Mesenchymal stem cell (in vitro differentiated cells and primary cell): ENCODE measurements around the gene PAX6.

Source experiments
- DNase-seq: peaks from one replicate; pipeline ENCODE4 v3.0.0-alpha.2; 2013
- H2AFZ ChIP-seq: one replicate; pipeline ENCODE4 v1.6.1; 2013; ENCODE audit warnings: low read depth, mild to moderate bottlenecking, control low read depth, inconsistent platforms, low read length, moderate library complexity
- H2AK5ac ChIP-seq: 2 replicates; pipeline ENCODE4 v1.6.1; 2013; ENCODE audit warnings: low read length, moderate library complexity, mild to moderate bottlenecking, inconsistent platforms; ENCODE audit not compliant: severe bottlenecking
- H2BK120ac ChIP-seq: one replicate; pipeline ENCODE4 v1.6.1; 2013; ENCODE audit warnings: low read depth, mild to moderate bottlenecking, inconsistent platforms, low read length, moderate library complexity
- H2BK12ac ChIP-seq, 2 experiments: one replicate each; pipeline ENCODE4 v1.6.1; 2013; ENCODE audit warnings: inconsistent platforms in 2 of 2, low read length in 2 of 2, mild to moderate bottlenecking in 2 of 2, moderate library complexity in 2 of 2, control low read depth in 1 of 2
- H2BK15ac ChIP-seq: one replicate; pipeline ENCODE4 v1.6.1; 2013; ENCODE audit warnings: mild to moderate bottlenecking, low read depth, inconsistent platforms; ENCODE audit not compliant: poor library complexity, severe bottlenecking
- H2BK5ac ChIP-seq: 2 replicates; pipeline ENCODE4 v1.6.1; 2013; ENCODE audit warnings: low read depth, mild to moderate bottlenecking, low read length, control low read depth, inconsistent platforms; ENCODE audit not compliant: poor library complexity, severe bottlenecking
- H3K14ac ChIP-seq, 2 experiments: one replicate each; pipeline ENCODE4 v1.6.1; 2013; ENCODE audit warnings: inconsistent platforms in 2 of 2, low read length in 2 of 2, control low read depth in 1 of 2, mild to moderate bottlenecking in 1 of 2, moderate library complexity in 1 of 2
- H3K18ac ChIP-seq, 2 experiments: one replicate each; pipeline ENCODE4 v1.6.1; 2013; ENCODE audit warnings: inconsistent platforms in 2 of 2, low read length in 2 of 2, control low read depth in 1 of 2, low read depth in 1 of 2, mild to moderate bottlenecking in 1 of 2
- H3K23ac ChIP-seq, 2 experiments: one replicate each; pipeline ENCODE4 v1.6.1; 2013; ENCODE audit warnings: inconsistent platforms in 2 of 2, low read length in 2 of 2, mild to moderate bottlenecking in 2 of 2, moderate library complexity in 2 of 2, control low read depth in 1 of 2
- H3K27ac ChIP-seq: 2 replicates; pipeline ENCODE4 v1.5.1; 2013; ENCODE audit warnings: mild to moderate bottlenecking, moderate library complexity, low read length, control low read depth, inconsistent platforms; ENCODE audit not compliant: poor library complexity, severe bottlenecking
- H3K27me3 ChIP-seq, 2 experiments: 2 replicates each; pipeline versions ENCODE4 v1.6.1 to v1.7.0; 2013; ENCODE audit warnings: low read length in 2 of 2, mild to moderate bottlenecking in 2 of 2, moderate library complexity in 2 of 2, control low read depth in 1 of 2, inconsistent platforms in 1 of 2; ENCODE audit not compliant: control insufficient read depth in 1 of 2, insufficient read depth in 1 of 2
- H3K36me3 ChIP-seq, 2 experiments: 2 replicates each; pipeline versions ENCODE4 v1.6.1 to v1.7.0; 2013; ENCODE audit warnings: low read length in 2 of 2, control low read depth in 1 of 2, inconsistent platforms in 1 of 2, low read depth in 1 of 2, mild to moderate bottlenecking in 1 of 2; ENCODE audit not compliant: insufficient read depth in 2 of 2, control insufficient read depth in 1 of 2
- H3K4ac ChIP-seq, 2 experiments: one replicate each; pipeline ENCODE4 v1.6.1; 2013; ENCODE audit warnings: inconsistent platforms in 2 of 2, low read length in 2 of 2, mild to moderate bottlenecking in 2 of 2, moderate library complexity in 2 of 2, control low read depth in 1 of 2, low read depth in 1 of 2
- H3K4me1 ChIP-seq: 2 replicates; pipeline ENCODE4 v1.6.1; 2013; ENCODE audit warnings: low read depth, low read length, control low read depth; ENCODE audit not compliant: control insufficient read depth, insufficient read depth
- H3K4me2 ChIP-seq: 2 replicates; pipeline ENCODE4 v1.6.1; 2013; ENCODE audit warnings: low read length, mild to moderate bottlenecking, inconsistent platforms; ENCODE audit not compliant: poor library complexity, severe bottlenecking
- H3K4me3 ChIP-seq, 2 experiments: 2 replicates each; pipeline versions ENCODE4 v1.5.1 to v1.7.0; 2013; ENCODE audit warnings: low read length in 2 of 2, mild to moderate bottlenecking in 2 of 2, control low read depth in 1 of 2, low read depth in 1 of 2; ENCODE audit not compliant: insufficient read depth in 1 of 2
- H3K79me1 ChIP-seq: replicated peaks from 2 replicates; pipeline ENCODE4 v1.6.1; 2013; ENCODE audit warnings: mild to moderate bottlenecking, control low read depth, low read length, inconsistent platforms; ENCODE audit not compliant: poor library complexity, severe bottlenecking
- H3K9ac ChIP-seq: 2 replicates; pipeline ENCODE4 v1.7.0; 2013; ENCODE audit warnings: mild to moderate bottlenecking, low read length, moderate library complexity
- H3K9me3 ChIP-seq: 2 replicates; pipeline ENCODE4 v1.7.0; 2013; ENCODE audit warnings: mild to moderate bottlenecking, low read length; ENCODE audit not compliant: control insufficient read depth
- H4K8ac ChIP-seq: one replicate; pipeline ENCODE4 v1.6.1; 2013; ENCODE audit warnings: inconsistent platforms, mild to moderate bottlenecking, low read length, moderate library complexity
- H4K91ac ChIP-seq: one replicate; pipeline ENCODE4 v1.6.1; 2013; ENCODE audit warnings: mild to moderate bottlenecking, low read length, inconsistent platforms
- WGBS: methylation state at CpG from one replicate; pipeline ENCODE4 v1.1.7; 2013; ENCODE audit warnings: mixed read lengths; 5-methylcytosine and 5-hydroxymethylcytosine counted together

Gene PAX6

DNA sequence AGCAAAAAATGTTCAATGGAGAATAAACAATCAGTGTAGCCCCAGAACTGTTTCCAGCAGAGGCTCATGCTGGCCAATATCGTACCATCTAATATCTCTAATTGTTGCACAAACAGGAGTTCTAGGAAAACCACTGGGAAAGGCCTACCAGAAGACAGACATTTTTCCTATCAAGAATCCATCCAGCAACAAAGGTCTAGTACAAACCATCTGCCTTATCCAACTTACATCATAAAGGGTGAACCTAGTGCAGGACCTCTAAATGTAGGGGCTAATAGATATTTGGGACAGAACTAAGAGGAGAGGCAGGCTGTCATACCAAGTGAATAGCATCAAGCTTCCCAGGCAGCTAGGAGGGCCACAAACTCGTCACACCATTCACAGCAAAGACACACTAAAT, 18.7 kb downstream of the PAX6 start:
- no peak overlapping the region for H4K91ac ChIP-seq
- H4K8ac ChIP-seq: no peak overlapping the region
- no peak overlapping the region for H3K23ac ChIP-seq
- H3K4me2 ChIP-seq: no peak overlapping the region
- H2AFZ ChIP-seq: no peak overlapping the region
- DNase-seq: no peak
- H3K36me3 ChIP-seq: no peaks in the 10 kb centered on the region
- no peak overlapping the region for H3K4ac ChIP-seq
- H2BK15ac ChIP-seq: no peak overlapping the region
- no peak overlapping the region for H2BK5ac ChIP-seq
- no peak overlapping the region for H3K27ac ChIP-seq
- H2AK5ac ChIP-seq: no peak overlapping the region
- H3K14ac ChIP-seq: no peak overlapping the region
- H3K4me3 ChIP-seq: no peak overlapping the region
- no peaks in the 10 kb centered on the region for H3K79me1 ChIP-seq
- H2BK12ac ChIP-seq: no peak overlapping the region
- H3K18ac ChIP-seq: no peak overlapping the region
- H3K4me1 ChIP-seq: peaks cover 1% of the 10 kb centered on the region
- no peaks in the 10 kb centered on the region for H3K9me3 ChIP-seq
- H2BK120ac ChIP-seq: no peak overlapping the region
- no peak overlapping the region for H3K9ac ChIP-seq
- H3K27me3 ChIP-seq: peaks cover 37 to 47% of the 10 kb centered on the region in 2 experiments
- 83% methylated on average over 2 of the region's 2 CpGs for WGBS

- no peak overlapping the region for H3K9ac ChIP-seq
- DNase-seq: no peak
- H3K4me3 ChIP-seq: no peak overlapping the region
- H3K79me1 ChIP-seq: no peaks in the 10 kb centered on the region
- WGBS: 70% methylated on average over 2 of the region's 2 CpGs
- H3K36me3 ChIP-seq: peaks cover 0 to 3% of the 10 kb centered on the region in 2 experiments
- H3K14ac ChIP-seq: no peak overlapping the region
- H3K18ac ChIP-seq: no peak overlapping the region
- H3K27ac ChIP-seq: no peak overlapping the region
- no peak overlapping the region for H3K23ac ChIP-seq
- H2BK12ac ChIP-seq: no peak overlapping the region
- H2AFZ ChIP-seq: no peak overlapping the region
- no peak overlapping the region for H4K91ac ChIP-seq
- H4K8ac ChIP-seq: no peak overlapping the region
- no peak overlapping the region for H3K4me2 ChIP-seq
- H2BK15ac ChIP-seq: no peak overlapping the region
- no peak overlapping the region for H2BK5ac ChIP-seq
- no peak overlapping the region for H3K4ac ChIP-seq
- peaks cover 32 to 43% of the 10 kb centered on the region in 2 experiments for H3K27me3 ChIP-seq
- no peaks in the 10 kb centered on the region for H3K9me3 ChIP-seq
- no peaks in the 10 kb centered on the region for H3K4me1 ChIP-seq
- H2BK120ac ChIP-seq: no peak overlapping the region
- H2AK5ac ChIP-seq: no peak overlapping the region
These were observed 19.1 kb downstream of the PAX6 start for GRCh38 chr11:31792036-31792435.

- Histone ChIP-seq H2AK5ac (no peak overlapping the region), H3K27ac (no peak overlapping the region), H3K4me2 (no peak overlapping the region), H3K23ac (no peak overlapping the region), H3K4me3 (no peak overlapping the region), H4K91ac (no peak overlapping the region), H2BK12ac (no peak overlapping the region), H3K4me1 (no peaks in the 10 kb centered on the region), H3K9me3 (no peaks in the 10 kb centered on the region), H2AFZ (no peak overlapping the region), H2BK15ac (no peak overlapping the region), H3K4ac (no peak overlapping the region), H3K27me3 (peaks cover 19 to 31% of the 10 kb centered on the region in 2 experiments), H2BK120ac (no peak overlapping the region), H3K36me3 (peaks cover 0 to 5% of the 10 kb centered on the region in 2 experiments), H3K79me1 (no peaks in the 10 kb centered on the region), H2BK5ac (no peak overlapping the region), H3K18ac (no peak overlapping the region), H3K14ac (no peak overlapping the region), H4K8ac (no peak overlapping the region), H3K9ac (no peak overlapping the region)
- no peak for DNase-seq
- WGBS: 85% methylated on average over 7 of the region's 7 CpGs
These were observed 20.5 kb downstream of the PAX6 start for GRCh38 chr11:31790649-31791048.

GRCh38 chr11:31788085-31788484, 23.0 kb downstream of the PAX6 start:
- H3K27me3 ChIP-seq: peaks cover 5 to 8% of the 10 kb centered on the region in 2 experiments
- H2BK15ac ChIP-seq: no peak overlapping the region
- H3K18ac ChIP-seq: no peak overlapping the region
- H3K9me3 ChIP-seq: no peaks in the 10 kb centered on the region
- no peak overlapping the region for H4K91ac ChIP-seq
- H2BK5ac ChIP-seq: no peak overlapping the region
- no peak overlapping the region for H3K4me3 ChIP-seq
- H3K27ac ChIP-seq: no peak overlapping the region
- no peak overlapping the region for H2AFZ ChIP-seq
- no peak overlapping the region for H3K23ac ChIP-seq
- H3K36me3 ChIP-seq: peaks cover 0 to 5% of the 10 kb centered on the region in 2 experiments
- no peaks in the 10 kb centered on the region for H3K4me1 ChIP-seq
- no peak overlapping the region for H2AK5ac ChIP-seq
- no peak overlapping the region for H4K8ac ChIP-seq
- H2BK12ac ChIP-seq: no peak overlapping the region
- H3K4me2 ChIP-seq: no peak overlapping the region
- no peaks in the 10 kb centered on the region for H3K79me1 ChIP-seq
- H3K4ac ChIP-seq: no peak overlapping the region
- no peak overlapping the region for H3K14ac ChIP-seq
- no peak for DNase-seq
- no peak overlapping the region for H2BK120ac ChIP-seq
- no CpG with 5 or more reads among the region's 3 CpGs for WGBS
- H3K9ac ChIP-seq: no peak overlapping the region
